Neutrophil (primary cell): ENCODE results near the gene SENP1.
"Not testable (repeated sequence)": the region's sequence is repeated elsewhere in the genome, so short reads cannot be mapped to it uniquely, and the experiment has no call there.

Source experiments
- H3K27ac ChIP-seq: fragments of 200-600 bp; sonication (generic); 2 replicates; pipeline ENCODE4 v1.5.1; 2016; ENCODE audit warnings: mild to moderate bottlenecking, moderate library complexity
- H3K27me3 ChIP-seq: fragments of 200-600 bp; sonication (generic); 2 replicates; pipeline ENCODE4 v1.6.0; 2016; ENCODE audit warnings: mild to moderate bottlenecking
- H3K36me3 ChIP-seq: fragments of 200-600 bp; sonication (generic); 2 replicates; pipeline ENCODE4 v1.5.1; 2017
- H3K4me1 ChIP-seq, 2 experiments: fragments of 200-600 bp in 1 of 2; sonication (generic) in 1 of 2; 1 replicate in 1 of 2; 2 replicates in 1 of 2; pipeline versions ENCODE4 v1.5.1 to v1.6.1; 2013 to 2016; ENCODE audit warnings: low read depth in 1 of 2, low read length in 1 of 2, mild to moderate bottlenecking in 1 of 2, moderate library complexity in 1 of 2; ENCODE audit not compliant: control insufficient read depth in 1 of 2, insufficient read depth in 1 of 2
- H3K4me3 ChIP-seq, 2 experiments: fragments of 200-600 bp in 1 of 2; sonication (generic) in 1 of 2; 1 replicate in 1 of 2; 2 replicates in 1 of 2; pipeline ENCODE4 v1.5.1; 2013 to 2016; ENCODE audit warnings: low read depth in 1 of 2, low read length in 1 of 2, mild to moderate bottlenecking in 1 of 2, moderate library complexity in 1 of 2
- H3K9me3 ChIP-seq: fragments of 200-600 bp; sonication (generic); 2 replicates; pipeline ENCODE4 v1.5.1; 2016
- TF ChIP-seq, protein P1 (sequence below): fragments of 200-600 bp; sonication (generic); IDR thresholded peaks from 2 replicates; pipeline ENCODE4 v1.5.1; 2016; ENCODE audit warnings: antibody characterized with exemption

The SENP1 gene

DNA sequence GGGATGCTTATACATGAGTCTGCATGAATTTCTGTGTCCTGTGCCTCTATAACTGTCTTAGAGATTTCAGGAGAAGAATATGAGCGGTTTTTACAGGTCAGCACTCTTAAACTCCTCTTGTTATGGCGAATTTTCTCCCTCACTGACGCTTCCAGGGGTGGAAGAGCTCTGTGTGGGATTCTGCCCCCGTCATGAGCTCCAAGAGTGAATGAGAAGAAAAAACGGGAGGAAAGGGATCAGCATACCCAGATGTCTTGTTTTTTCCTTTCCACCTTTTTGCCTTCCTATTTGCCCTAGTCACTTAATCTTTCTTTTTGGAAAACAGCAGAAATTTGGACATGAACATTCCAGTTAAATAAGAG, 13.9 kb upstream of the SENP1 start:
- Histone ChIP-seq H3K4me3 (no peak overlapping the region), H3K4me1 (peaks cover 4 to 8% of the 10 kb centered on the region in 2 experiments), H3K27ac (no peak overlapping the region), H3K36me3 (no peaks in the 10 kb centered on the region), H3K9me3 (no peaks in the 10 kb centered on the region), H3K27me3 (peaks cover 55% of the 10 kb centered on the region)
- TF ChIP-seq, protein P1, sequence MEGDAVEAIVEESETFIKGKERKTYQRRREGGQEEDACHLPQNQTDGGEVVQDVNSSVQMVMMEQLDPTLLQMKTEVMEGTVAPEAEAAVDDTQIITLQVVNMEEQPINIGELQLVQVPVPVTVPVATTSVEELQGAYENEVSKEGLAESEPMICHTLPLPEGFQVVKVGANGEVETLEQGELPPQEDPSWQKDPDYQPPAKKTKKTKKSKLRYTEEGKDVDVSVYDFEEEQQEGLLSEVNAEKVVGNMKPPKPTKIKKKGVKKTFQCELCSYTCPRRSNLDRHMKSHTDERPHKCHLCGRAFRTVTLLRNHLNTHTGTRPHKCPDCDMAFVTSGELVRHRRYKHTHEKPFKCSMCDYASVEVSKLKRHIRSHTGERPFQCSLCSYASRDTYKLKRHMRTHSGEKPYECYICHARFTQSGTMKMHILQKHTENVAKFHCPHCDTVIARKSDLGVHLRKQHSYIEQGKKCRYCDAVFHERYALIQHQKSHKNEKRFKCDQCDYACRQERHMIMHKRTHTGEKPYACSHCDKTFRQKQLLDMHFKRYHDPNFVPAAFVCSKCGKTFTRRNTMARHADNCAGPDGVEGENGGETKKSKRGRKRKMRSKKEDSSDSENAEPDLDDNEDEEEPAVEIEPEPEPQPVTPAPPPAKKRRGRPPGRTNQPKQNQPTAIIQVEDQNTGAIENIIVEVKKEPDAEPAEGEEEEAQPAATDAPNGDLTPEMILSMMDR, result no peak

DNA sequence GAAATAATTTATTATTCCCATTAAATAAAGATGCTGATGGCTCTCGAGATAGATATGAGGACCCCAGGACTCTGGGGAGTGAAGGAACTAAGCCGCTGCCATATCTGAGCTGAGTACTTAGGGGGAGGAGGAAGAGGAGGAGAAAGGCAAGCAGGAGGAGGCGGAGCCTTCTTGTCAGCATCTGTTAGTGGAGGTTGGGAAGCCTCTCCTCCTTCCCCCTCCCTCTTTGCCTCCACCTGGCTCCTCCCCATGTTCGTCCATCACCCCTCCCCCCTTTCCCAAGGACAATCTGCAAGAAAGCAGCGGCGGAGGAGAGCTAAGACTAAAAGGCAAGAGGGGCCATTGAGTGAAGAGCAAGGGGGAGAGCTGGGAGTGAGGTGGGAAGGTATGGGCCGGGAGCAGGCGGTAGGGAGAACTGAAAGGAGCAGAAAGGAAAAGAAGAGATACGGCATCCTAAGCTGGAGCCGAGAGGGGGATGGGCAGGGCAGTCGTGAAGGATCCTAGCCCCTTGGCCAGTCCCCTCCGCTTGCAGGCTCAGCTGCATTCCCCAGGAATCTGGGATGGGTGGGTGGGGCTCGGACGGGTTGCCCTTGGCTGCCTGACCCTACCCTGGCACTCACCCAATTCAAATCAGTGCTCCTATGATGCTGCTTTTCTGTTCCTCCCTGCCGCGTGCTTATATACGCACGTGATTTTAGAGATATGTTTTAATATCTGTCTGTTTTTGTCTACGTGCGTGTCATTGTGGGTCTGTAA, 13.4 kb upstream of the SENP1 start, which contains the start of gene PFKM:
PFKM (plus strand) TSS at position 287 of the 756 bp plus-strand sequence. CDS start 3,411 bp downstream, outside the sequence.
- TF ChIP-seq, protein P1, result no peak
- H3K27me3 ChIP-seq, result peaks cover 60% of the 10 kb centered on the region
- no peaks in the 10 kb centered on the region for H3K36me3 ChIP-seq
- no peaks in the 10 kb centered on the region for H3K9me3 ChIP-seq
- peaks cover 4 to 8% of the 10 kb centered on the region in 2 experiments for H3K4me1 ChIP-seq
- peak within 1 kb of the TSS in 1 of 2 experiments; percentile 25 for H3K4me3 ChIP-seq
- H3K27ac ChIP-seq, result no peak within 1 kb of the TSS

DNA sequence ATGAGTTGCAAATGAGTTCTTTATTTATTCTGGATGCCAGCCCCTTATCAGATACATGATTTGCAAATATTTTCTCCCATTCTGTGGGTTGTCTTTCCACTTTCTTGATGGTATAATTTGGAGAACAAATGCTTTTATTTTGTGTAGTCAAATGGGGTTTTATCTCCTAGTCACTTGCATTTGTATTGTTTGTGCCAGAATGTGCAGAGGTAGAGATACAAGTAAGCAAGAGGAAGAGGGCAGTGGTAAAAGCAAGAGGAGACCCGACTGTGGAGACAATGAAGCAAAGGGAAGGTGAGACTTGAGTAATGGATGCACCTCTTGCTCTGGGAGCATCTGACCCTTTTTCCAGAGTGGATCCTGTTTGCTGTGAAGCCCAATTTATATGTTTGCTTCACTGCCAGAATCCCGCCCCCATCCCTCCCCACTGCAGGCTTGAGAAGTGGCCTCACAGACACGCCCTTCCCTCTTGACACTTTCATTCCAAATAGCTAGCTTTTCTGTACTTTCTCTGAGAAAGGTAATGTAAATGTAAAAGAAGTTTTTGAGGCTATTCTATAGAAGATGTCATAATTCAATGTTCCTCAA, 12.5 kb upstream of the SENP1 start:
- Histone ChIP-seq H3K27me3 (peaks cover 64% of the 10 kb centered on the region), H3K4me1 (peaks cover 4 to 8% of the 10 kb centered on the region in 2 experiments), H3K4me3 (no peak overlapping the region), H3K36me3 (no peaks in the 10 kb centered on the region), H3K9me3 (no peaks in the 10 kb centered on the region), H3K27ac (no peak overlapping the region)
- TF ChIP-seq, protein P1, result no peak

DNA sequence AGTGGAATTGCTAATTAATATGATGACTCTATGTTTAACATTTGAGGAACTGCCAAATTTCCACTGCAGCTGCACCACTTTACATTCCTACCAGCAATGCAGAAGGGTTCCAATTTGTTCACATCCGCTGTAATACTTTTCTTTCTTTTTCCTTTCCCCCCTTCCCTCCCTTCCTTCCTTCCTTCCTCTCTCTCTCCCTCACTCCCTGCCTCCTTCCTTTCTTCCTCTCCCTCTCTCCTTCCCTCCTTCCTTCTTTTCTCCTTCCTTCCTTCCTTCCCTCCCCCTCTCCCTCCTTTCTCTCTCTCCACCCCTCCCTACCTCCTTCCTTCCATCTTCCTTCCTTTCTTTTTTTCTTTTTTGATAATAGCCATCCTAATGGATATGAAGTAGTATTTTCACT, 10.1 kb upstream of the SENP1 start:
- H3K27ac ChIP-seq, result no peak overlapping the region
- TF ChIP-seq, protein P1, result no peak
- no peaks in the 10 kb centered on the region for H3K36me3 ChIP-seq
- no peak overlapping the region for H3K4me3 ChIP-seq
- peaks cover 4 to 8% of the 10 kb centered on the region in 2 experiments for H3K4me1 ChIP-seq
- H3K9me3 ChIP-seq, result no peaks in the 10 kb centered on the region
- H3K27me3 ChIP-seq, result peaks cover 77% of the 10 kb centered on the region

DNA sequence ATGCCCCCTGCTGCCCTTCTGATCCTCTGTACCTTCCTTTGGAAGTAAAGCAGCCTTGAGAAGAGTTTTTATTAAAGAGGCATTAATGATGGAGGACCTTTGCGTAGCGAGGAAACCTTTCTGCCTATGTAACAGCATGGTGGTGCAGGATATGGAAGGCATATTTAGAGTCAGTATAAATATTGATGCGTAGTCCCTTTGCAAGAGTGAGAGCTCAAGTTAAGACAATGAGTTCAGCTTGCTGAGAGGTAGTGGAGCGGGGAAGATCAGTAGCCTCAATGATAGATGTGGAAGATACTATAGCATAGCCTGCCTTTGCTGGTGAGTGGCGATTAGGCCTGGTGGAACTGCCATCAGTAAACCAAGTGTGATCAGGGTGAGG, 5.4 kb upstream of the SENP1 start:
- not testable (repeated sequence) for H3K9me3 ChIP-seq, H3K27ac ChIP-seq, H3K36me3 ChIP-seq, H3K4me1 ChIP-seq, H3K4me3 ChIP-seq
- H3K27me3 ChIP-seq, result peaks cover 65% of the 10 kb centered on the region

DNA sequence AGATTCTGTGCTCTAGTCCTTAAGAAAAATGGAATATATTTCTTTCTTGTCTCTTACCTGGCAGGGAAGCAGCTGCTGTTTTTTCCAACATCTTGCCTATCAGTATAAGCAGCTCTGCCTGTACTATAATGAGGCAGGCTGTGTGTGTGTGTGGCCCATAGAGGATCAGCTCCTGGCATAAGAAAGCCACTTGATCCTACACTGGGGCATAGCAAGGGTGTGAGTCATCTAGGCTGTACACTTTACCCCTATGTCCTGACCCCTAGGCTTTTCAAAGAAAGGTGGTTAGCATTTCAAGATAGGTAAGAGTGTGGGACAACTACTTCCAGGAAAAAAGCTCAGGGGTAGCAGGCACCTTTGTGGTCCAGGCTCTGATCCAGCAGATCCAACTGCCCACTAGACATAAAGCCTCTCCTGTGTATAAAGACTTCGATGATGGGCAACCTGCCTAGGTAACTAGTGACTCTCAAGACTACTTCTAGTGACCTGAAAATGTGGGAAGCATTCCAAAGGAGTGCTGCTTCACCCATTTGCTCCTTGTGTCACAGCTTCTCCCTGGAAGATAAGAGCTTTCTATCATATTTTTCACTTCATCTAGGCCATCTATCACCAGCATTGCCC, 4.9 kb upstream of the SENP1 start:
- Histone ChIP-seq H3K27me3 (peaks cover 63% of the 10 kb centered on the region), H3K4me3 (no peak overlapping the region), H3K36me3 (no peaks in the 10 kb centered on the region), H3K4me1 (peaks cover 7 to 8% of the 10 kb centered on the region in 2 experiments), H3K9me3 (no peaks in the 10 kb centered on the region), H3K27ac (no peak overlapping the region)
- TF ChIP-seq, protein P1, result no peak
